Measurements from ENCODE around the gene DOK4. TPM values are rescaled to one million over a fixed set of nuclear protein-coding genes. Genes with fewer than 3 reads are reported as not detected.

DOK4 gene
- total RNA-seq, 1 experiment from 2014 or later: 3.4 TPM

- H3K79me2 ChIP-seq (ENCODE audit: low read length): no peaks in the 10 kb centered on the region
- no peaks in the 10 kb centered on the region for H3K27me3 ChIP-seq (ENCODE audit: low read length)
- no peak overlapping the region for H3K4me3 ChIP-seq (ENCODE audit: low read length)
- peaks cover 16% of the 10 kb centered on the region for H3K4me1 ChIP-seq (ENCODE audit: low read length)
- H4K20me1 ChIP-seq (ENCODE audit: insufficient read depth, low read depth, low read length): no peaks in the 10 kb centered on the region
- no peak overlapping the region for H3K9ac ChIP-seq (ENCODE audit: low read length)
- no peak overlapping the region for H2AFZ ChIP-seq (ENCODE audit: low read length)
- no peak overlapping the region for H3K4me2 ChIP-seq (ENCODE audit: low read depth, low read length, poor library complexity, severe bottlenecking)
- no peaks in the 10 kb centered on the region for H3K9me3 ChIP-seq (ENCODE audit: low read length)
- no peak overlapping the region for H3K27ac ChIP-seq (ENCODE audit: low read length)
- no peaks in the 10 kb centered on the region for H3K9me2 ChIP-seq (replicated peaks; ENCODE audit: insufficient read depth, low read length)
- no peak for DNase-seq
- H3K36me3 ChIP-seq (ENCODE audit: insufficient read depth, low read length): peaks cover 11% of the 10 kb centered on the region
These were observed 12.4 kb downstream of the DOK4 start for GRCh38 chr16:57473906-57474305.

GRCh38 chr16:57473176-57473840 lies 13.0 kb downstream of the DOK4 start:
- Histone ChIP-seq H3K4me1 (ENCODE audit: low read length) (peaks cover 16% of the 10 kb centered on the region), H3K9me3 (ENCODE audit: low read length) (no peaks in the 10 kb centered on the region), H3K27me3 (ENCODE audit: low read length) (no peaks in the 10 kb centered on the region), H3K9ac (ENCODE audit: low read length) (no peak overlapping the region), H3K4me3 (ENCODE audit: low read length) (no peak overlapping the region), H3K27ac (ENCODE audit: low read length) (no peak overlapping the region), H4K20me1 (ENCODE audit: insufficient read depth, low read depth, low read length) (no peaks in the 10 kb centered on the region), H3K79me2 (ENCODE audit: low read length) (no peaks in the 10 kb centered on the region), H3K36me3 (ENCODE audit: insufficient read depth, low read length) (peaks cover 15% of the 10 kb centered on the region), H3K4me2 (ENCODE audit: low read depth, low read length, poor library complexity, severe bottlenecking) (no peak overlapping the region), H2AFZ (ENCODE audit: low read length) (no peak overlapping the region), H3K9me2 (replicated peaks; ENCODE audit: insufficient read depth, low read length) (no peaks in the 10 kb centered on the region)
- DNase-seq: no peak

GRCh38 chr16:57472665-57473060 lies 13.6 kb downstream of the DOK4 start:
- no peak overlapping the region for H3K4me2 ChIP-seq (ENCODE audit: low read depth, low read length, poor library complexity, severe bottlenecking)
- no peak overlapping the region for H2AFZ ChIP-seq (ENCODE audit: low read length)
- H4K20me1 ChIP-seq (ENCODE audit: insufficient read depth, low read depth, low read length): no peaks in the 10 kb centered on the region
- H3K36me3 ChIP-seq (ENCODE audit: insufficient read depth, low read length): peaks cover 15% of the 10 kb centered on the region
- H3K9me2 ChIP-seq (replicated peaks; ENCODE audit: insufficient read depth, low read length): no peaks in the 10 kb centered on the region
- no peak overlapping the region for H3K9ac ChIP-seq (ENCODE audit: low read length)
- no peaks in the 10 kb centered on the region for H3K79me2 ChIP-seq (ENCODE audit: low read length)
- no peak for DNase-seq
- H3K9me3 ChIP-seq (ENCODE audit: low read length): no peaks in the 10 kb centered on the region
- H3K4me1 ChIP-seq (ENCODE audit: low read length): peaks cover 16% of the 10 kb centered on the region
- H3K4me3 ChIP-seq (ENCODE audit: low read length): no peak overlapping the region
- H3K27me3 ChIP-seq (ENCODE audit: low read length): no peaks in the 10 kb centered on the region
- no peak overlapping the region for H3K27ac ChIP-seq (ENCODE audit: low read length)

- H4K20me1 ChIP-seq (ENCODE audit: insufficient read depth, low read depth, low read length): no peaks in the 10 kb centered on the region
- H3K27ac ChIP-seq (ENCODE audit: low read length): no peak overlapping the region
- H3K27me3 ChIP-seq (ENCODE audit: low read length): no peaks in the 10 kb centered on the region
- no peak overlapping the region for H3K4me2 ChIP-seq (ENCODE audit: low read depth, low read length, poor library complexity, severe bottlenecking)
- H3K9ac ChIP-seq (ENCODE audit: low read length): no peak overlapping the region
- H2AFZ ChIP-seq (ENCODE audit: low read length): no peak overlapping the region
- no peaks in the 10 kb centered on the region for H3K79me2 ChIP-seq (ENCODE audit: low read length)
- DNase-seq: no peak
- H3K4me3 ChIP-seq (ENCODE audit: low read length): no peak overlapping the region
- H3K36me3 ChIP-seq (ENCODE audit: insufficient read depth, low read length): peaks cover 19% of the 10 kb centered on the region
- no peaks in the 10 kb centered on the region for H3K9me3 ChIP-seq (ENCODE audit: low read length)
- peaks cover 16% of the 10 kb centered on the region for H3K4me1 ChIP-seq (ENCODE audit: low read length)
- H3K9me2 ChIP-seq (replicated peaks; ENCODE audit: insufficient read depth, low read length): no peaks in the 10 kb centered on the region
These were observed 14.2 kb downstream of the DOK4 start for GRCh38 chr16:57471852-57472664.

- Histone ChIP-seq H3K9ac (ENCODE audit: low read length) (no peak overlapping the region), H4K20me1 (ENCODE audit: insufficient read depth, low read depth, low read length) (no peaks in the 10 kb centered on the region), H3K4me2 (ENCODE audit: low read depth, low read length, poor library complexity, severe bottlenecking) (no peak overlapping the region), H3K36me3 (ENCODE audit: insufficient read depth, low read length) (peaks cover 22% of the 10 kb centered on the region), H3K79me2 (ENCODE audit: low read length) (0 out of 2 replicates have a peak, but pooled peaks cover under 1% of the 10 kb centered on the region), H3K27me3 (ENCODE audit: low read length) (no peaks in the 10 kb centered on the region), H2AFZ (ENCODE audit: low read length) (no peak overlapping the region), H3K9me3 (ENCODE audit: low read length) (no peaks in the 10 kb centered on the region), H3K4me1 (ENCODE audit: low read length) (peaks cover 16% of the 10 kb centered on the region), H3K27ac (ENCODE audit: low read length) (no peak overlapping the region), H3K4me3 (ENCODE audit: low read length) (no peak overlapping the region), H3K9me2 (replicated peaks; ENCODE audit: insufficient read depth, low read length) (no peaks in the 10 kb centered on the region)
- no peak for DNase-seq
These were observed 15.1 kb downstream of the DOK4 start for GRCh38 chr16:57471209-57471608.

- Histone ChIP-seq H3K4me2 (ENCODE audit: low read depth, low read length, poor library complexity, severe bottlenecking) (no peak overlapping the region), H3K27ac (ENCODE audit: low read length) (no peak overlapping the region), H3K4me3 (ENCODE audit: low read length) (no peak overlapping the region), H2AFZ (ENCODE audit: low read length) (no peak overlapping the region), H3K9me3 (ENCODE audit: low read length) (no peaks in the 10 kb centered on the region), H4K20me1 (ENCODE audit: insufficient read depth, low read depth, low read length) (no peaks in the 10 kb centered on the region), H3K27me3 (ENCODE audit: low read length) (no peaks in the 10 kb centered on the region), H3K4me1 (ENCODE audit: low read length) (peaks cover 11% of the 10 kb centered on the region), H3K9me2 (replicated peaks; ENCODE audit: insufficient read depth, low read length) (no peaks in the 10 kb centered on the region), H3K36me3 (ENCODE audit: insufficient read depth, low read length) (peaks cover 26% of the 10 kb centered on the region), H3K79me2 (ENCODE audit: low read length) (0 out of 2 replicates have a peak, but pooled peaks cover 5% of the 10 kb centered on the region), H3K9ac (ENCODE audit: low read length) (no peak overlapping the region)
- DNase-seq: no peak
These were observed 15.6 kb downstream of the DOK4 start for GRCh38 chr16:57470711-57471110.

GRCh38 chr16:57469917-57470470 lies 16.3 kb downstream of the DOK4 start:
- no peak overlapping the region for H2AFZ ChIP-seq (ENCODE audit: low read length)
- no peak overlapping the region for H3K4me3 ChIP-seq (ENCODE audit: low read length)
- peaks cover 9% of the 10 kb centered on the region; the same call in 1 of the 2 replicates for H3K79me2 ChIP-seq (ENCODE audit: low read length)
- H4K20me1 ChIP-seq (ENCODE audit: insufficient read depth, low read depth, low read length): 0 out of 2 replicates have a peak, but pooled peaks cover under 1% of the 10 kb centered on the region
- H3K27ac ChIP-seq (ENCODE audit: low read length): no peak overlapping the region
- peaks cover 33% of the 10 kb centered on the region for H3K36me3 ChIP-seq (ENCODE audit: insufficient read depth, low read length)
- peaks cover 4% of the 10 kb centered on the region for H3K4me1 ChIP-seq (ENCODE audit: low read length)
- H3K9me2 ChIP-seq (replicated peaks; ENCODE audit: insufficient read depth, low read length): no peaks in the 10 kb centered on the region
- H3K27me3 ChIP-seq (ENCODE audit: low read length): no peaks in the 10 kb centered on the region
- H3K9me3 ChIP-seq (ENCODE audit: low read length): no peaks in the 10 kb centered on the region
- no peak for DNase-seq
- no peak overlapping the region for H3K4me2 ChIP-seq (ENCODE audit: low read depth, low read length, poor library complexity, severe bottlenecking)
- no peak overlapping the region for H3K9ac ChIP-seq (ENCODE audit: low read length)

GRCh38 chr16:57469046-57469445 lies 17.2 kb downstream of the DOK4 start:
- Histone ChIP-seq H3K9me2 (replicated peaks; ENCODE audit: insufficient read depth, low read length) (no peaks in the 10 kb centered on the region), H3K27me3 (ENCODE audit: low read length) (no peaks in the 10 kb centered on the region), H3K4me2 (ENCODE audit: low read depth, low read length, poor library complexity, severe bottlenecking) (no peak overlapping the region), H3K79me2 (ENCODE audit: low read length) (peaks cover 17% of the 10 kb centered on the region), H4K20me1 (ENCODE audit: insufficient read depth, low read depth, low read length) (0 out of 2 replicates have a peak, but pooled peaks cover 4% of the 10 kb centered on the region), H3K4me3 (ENCODE audit: low read length) (no peak overlapping the region), H3K9me3 (ENCODE audit: low read length) (no peaks in the 10 kb centered on the region), H3K4me1 (ENCODE audit: low read length) (peaks cover 2% of the 10 kb centered on the region), H3K9ac (ENCODE audit: low read length) (no peak overlapping the region), H2AFZ (ENCODE audit: low read length) (no peak overlapping the region), H3K27ac (ENCODE audit: low read length) (no peak overlapping the region), H3K36me3 (ENCODE audit: insufficient read depth, low read length) (peaks cover 40% of the 10 kb centered on the region)
- no peak for DNase-seq

Measured in Karpas-422 (cell line).